SK-N-SH (cell line): ENCODE data around the gene COL4A2.
A peak's percentile ranks its signal among the peaks of the same experiment; 100 is the strongest.

Experiments
- CHD2 ChIP-seq: fragments of 150-350 bp; IDR thresholded peaks from 2 replicates; pipeline ENCODE4 v1.6.1; 2018; ENCODE audit warnings: low read length; ENCODE audit not compliant: partially characterized antibody
- CTCF ChIP-seq: fragments of 200-600 bp; sonication (generic); IDR thresholded peaks from 2 replicates; pipeline ENCODE4 v1.6.1; 2017; ENCODE audit warnings: antibody characterized with exemption, mild to moderate bottlenecking, moderate library complexity
- MEF2A ChIP-seq: IDR thresholded peaks from 2 replicates; pipeline ENCODE4 v1.4.0; 2012; ENCODE audit warnings: low read depth, borderline replicate concordance
- MXI1 ChIP-seq: IDR thresholded peaks from 2 replicates; pipeline ENCODE4 v1.6.1; 2012; ENCODE audit warnings: mild to moderate bottlenecking, low read depth, low read length, improper control_type of control experiment
- NRF1 ChIP-seq: IDR thresholded peaks from 2 replicates; pipeline ENCODE4 v1.6.1; 2012; ENCODE audit warnings: low read depth, mild to moderate bottlenecking, low read length
- REST ChIP-seq: IDR thresholded peaks from 2 replicates; pipeline ENCODE4 v1.6.1; 2012; ENCODE audit warnings: mild to moderate bottlenecking, low read depth, low read length, moderate library complexity
- RFX5 ChIP-seq: IDR thresholded peaks from 2 replicates; pipeline ENCODE4 v1.6.1; 2012; ENCODE audit warnings: mild to moderate bottlenecking, improper control_type of control experiment, low read length
- SIN3A ChIP-seq: IDR thresholded peaks from 2 replicates; pipeline ENCODE4 v1.6.1; 2012; ENCODE audit warnings: low read depth, mild to moderate bottlenecking, low read length, moderate library complexity, borderline replicate concordance
- USF2 ChIP-seq: fragments of 150-350 bp; IDR thresholded peaks from 2 replicates; pipeline ENCODE4 v1.6.1; 2017; ENCODE audit warnings: antibody characterized with exemption, low read length, low read depth, borderline replicate concordance

DNA sequence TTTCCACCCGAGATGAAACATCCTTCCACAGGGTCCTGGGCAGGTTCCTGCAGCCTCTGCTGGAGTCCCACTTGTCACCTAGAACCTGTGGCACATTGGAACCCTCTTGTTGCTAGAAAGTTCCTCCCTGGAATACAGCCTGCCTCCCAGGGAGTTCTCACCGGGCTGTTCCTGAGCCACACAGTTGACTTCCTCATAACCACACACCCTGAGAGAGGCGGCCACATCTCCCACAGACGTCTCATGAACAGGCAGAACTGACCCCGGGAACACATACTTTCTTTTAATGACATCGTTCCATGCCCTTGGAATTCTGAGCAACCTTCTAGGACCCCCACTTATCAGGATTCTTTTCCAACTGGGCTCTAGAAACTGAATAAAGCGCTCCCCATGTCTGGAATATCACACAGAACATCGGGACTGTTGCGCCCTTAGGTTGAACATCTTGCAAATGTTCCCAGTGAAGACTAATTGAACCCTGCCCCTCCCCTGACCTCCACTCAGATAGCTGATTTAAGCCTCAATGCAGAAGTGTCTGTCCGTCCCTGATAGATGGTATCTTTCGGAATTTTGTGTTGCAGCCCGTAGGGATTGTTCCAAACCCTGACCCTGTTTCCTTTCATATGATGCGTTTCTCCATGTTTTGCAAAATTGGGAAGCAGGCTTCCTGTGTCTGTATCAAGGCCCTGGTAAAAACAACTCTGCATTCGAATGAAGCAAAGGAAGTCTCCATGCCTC is 163.4 kb downstream of the COL4A2 start:
- no peak for TF ChIP-seq MXI1
- no peak for TF ChIP-seq USF2
- no peak for TF ChIP-seq NRF1
- no peak for TF ChIP-seq CTCF
- peak; percentile 50 for TF ChIP-seq CHD2
- TF ChIP-seq MEF2A: no peak
- no peak for TF ChIP-seq REST
- no peak for TF ChIP-seq SIN3A
- no peak for TF ChIP-seq RFX5
